GM18507 (cell line): ENCODE results near the gene MAGI3.

Source experiments
- DNase-seq: peaks from one replicate; pipeline ENCODE4 v3.0.0; 2011; ENCODE audit warnings: low read depth; ENCODE audit not compliant: insufficient read length; ENCODE audit errors: extremely low spot score
- FAIRE-seq: peaks from 2 replicates; lab custom pipeline; 2011; peaks lifted over from hg19 to GRCh38; lab: Jason Lieb, UNC

MAGI3 gene

DNA sequence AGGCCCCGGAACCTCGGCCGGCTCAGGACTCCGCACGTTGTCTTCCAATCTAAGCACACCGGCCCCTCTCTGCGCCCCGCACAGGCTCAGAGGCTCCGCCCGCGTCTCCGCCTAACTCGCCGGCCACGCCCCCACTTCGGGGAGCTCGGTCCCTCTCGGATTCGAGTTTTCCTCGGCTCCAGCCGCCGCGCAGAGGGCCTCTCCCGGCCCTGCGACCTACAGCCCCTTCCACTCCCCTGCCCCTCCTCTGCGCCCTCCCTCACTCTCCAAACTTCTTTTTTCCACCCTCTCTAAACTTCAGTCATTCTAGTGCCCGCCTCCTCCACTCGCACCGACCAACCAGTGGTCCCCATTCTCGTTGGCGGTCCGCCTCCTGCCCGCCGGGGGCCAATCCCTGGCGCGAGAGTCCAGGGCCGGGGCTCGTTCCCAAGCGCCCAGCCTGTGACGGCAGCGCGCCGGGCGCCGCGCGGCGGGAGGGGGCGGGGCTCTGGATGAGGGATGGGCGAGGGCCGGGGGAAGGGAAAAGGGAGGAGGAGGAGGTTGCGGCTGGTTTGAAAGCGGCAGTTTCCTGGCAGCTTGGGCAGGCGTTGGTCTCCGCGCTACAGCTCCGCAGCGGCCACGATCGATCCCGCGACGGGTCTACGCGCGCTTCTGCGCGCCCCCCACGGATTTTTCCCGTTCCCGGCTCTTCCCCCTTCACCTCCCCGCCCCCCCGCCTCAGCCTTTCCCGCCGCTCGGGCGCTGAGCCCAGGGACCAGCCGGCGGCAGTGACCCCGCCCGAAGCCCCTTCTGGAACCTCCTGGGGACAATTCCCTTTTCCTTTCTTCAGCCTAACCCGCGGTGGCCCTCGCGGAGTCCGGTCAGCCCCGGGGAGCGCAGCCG is at the start of gene MAGI3:
MAGI3 (plus strand) TSS at position 563 of the 882 bp plus-strand sequence. CDS start 519 bp downstream, outside the sequence.
- peak; percentile 87 for FAIRE-seq
- peak; percentile 85 for DNase-seq

DNA sequence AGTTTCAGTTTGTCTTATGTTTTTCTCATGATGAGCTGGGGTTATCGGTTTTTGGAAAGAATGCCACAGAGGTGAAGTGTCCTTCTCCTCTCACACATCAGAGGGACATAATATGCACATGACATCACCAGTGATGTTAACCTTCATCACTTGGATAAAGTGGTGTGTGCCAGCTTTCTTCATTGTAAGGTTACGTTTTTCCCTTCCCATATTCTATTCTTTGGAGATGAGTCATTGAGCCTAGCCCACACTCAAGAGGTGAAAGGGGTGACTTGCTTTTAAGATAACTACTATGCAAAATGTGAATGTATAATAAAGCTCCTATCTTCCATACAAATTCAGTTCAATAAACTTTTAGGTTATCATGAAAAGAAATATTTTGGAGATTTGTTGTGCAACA is 36.7 kb upstream of the MAGI3 start:
- no peak for DNase-seq
- FAIRE-seq: peak; percentile 26

DNA sequence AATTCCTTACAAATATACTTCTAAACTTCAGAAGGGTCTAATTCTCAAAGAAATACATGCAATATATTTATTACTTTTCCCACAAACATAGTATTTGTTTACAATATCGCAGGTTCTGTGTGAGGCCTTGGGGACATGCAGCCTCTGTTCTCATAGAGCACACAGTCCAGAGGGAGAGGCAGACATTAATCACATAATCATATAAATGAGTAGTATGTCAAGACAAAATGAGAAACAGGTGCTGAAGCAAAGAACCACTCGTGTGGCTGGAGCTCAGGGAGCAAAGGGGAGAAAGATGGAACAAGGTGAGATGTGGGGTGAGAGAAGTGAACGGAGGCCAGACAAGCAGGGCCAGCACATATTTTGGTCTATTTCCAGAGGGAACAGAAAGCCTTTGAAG is 26.4 kb upstream of the MAGI3 start:
- FAIRE-seq (no peak), DNase-seq (no peak)

- DNase-seq (no peak), FAIRE-seq (no peak)
These were observed 21.3 kb upstream of the MAGI3 start for GRCh38 chr1:113369040-113369439.

DNA sequence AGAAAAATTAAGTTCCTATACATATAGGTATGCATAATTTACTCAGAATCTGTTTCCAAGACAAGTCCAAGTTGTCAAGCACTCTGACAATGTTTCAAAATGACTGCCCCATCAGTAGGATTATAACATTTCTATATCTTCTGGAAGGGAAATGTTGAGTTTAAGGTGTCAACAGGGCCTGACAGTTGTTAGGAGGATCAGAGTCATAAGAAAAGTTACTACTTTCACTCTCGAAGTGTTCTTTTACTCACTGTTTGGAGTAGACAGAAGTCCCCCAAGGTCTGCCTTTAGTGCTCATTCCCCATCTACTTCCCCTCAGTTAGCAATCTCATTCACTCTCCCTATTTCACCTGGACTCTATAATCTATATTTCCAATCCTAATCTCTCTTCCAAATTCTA is 20.6 kb upstream of the MAGI3 start:
- no peak for DNase-seq
- no peak for FAIRE-seq

DNA sequence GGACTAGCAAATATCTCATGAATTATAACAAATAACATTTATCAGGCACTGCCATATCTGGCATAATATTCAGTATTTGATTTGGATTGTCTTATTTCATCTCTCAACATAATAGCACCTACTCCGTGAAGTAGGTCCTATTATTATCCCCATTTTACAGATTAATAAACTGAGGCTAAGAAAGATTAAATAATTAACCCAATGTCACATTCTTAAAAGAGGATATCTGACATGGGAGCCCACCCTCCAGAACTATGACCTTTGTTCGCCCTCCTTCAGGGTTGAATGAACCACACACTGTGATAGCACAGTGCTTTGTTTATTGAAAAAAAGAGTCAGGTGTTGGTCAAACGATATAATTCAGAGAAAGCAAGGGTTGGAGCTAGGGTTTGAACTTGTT is 19.4 kb upstream of the MAGI3 start:
- DNase-seq (no peak), FAIRE-seq (no peak)

GRCh38 chr1:113372546-113372945 is 17.8 kb upstream of the MAGI3 start:
- DNase-seq (no peak), FAIRE-seq (no peak)

- FAIRE-seq: no peak
- DNase-seq: no peak
These were observed 16.7 kb upstream of the MAGI3 start for GRCh38 chr1:113373644-113374043.

DNA sequence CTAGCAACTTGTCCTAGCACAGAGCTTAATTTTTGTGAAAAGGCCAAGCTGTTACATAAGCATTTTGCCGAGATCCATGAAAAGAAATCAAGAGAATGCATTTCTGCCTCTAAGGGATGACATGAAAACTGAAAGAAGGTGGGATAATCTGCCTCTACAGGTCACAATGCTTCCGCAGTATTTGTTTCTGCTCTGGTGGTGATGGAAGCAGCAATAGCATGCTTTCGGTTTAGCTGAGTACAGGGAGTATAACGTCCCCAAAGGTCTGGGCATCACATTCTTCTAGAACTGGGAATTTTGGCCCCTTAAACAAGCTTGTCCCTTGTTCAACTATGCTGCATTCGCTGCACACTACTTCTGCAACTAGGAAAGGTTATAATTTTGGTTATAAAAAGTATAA is 14.4 kb upstream of the MAGI3 start:
- no peak for DNase-seq
- no peak for FAIRE-seq

GRCh38 chr1:113380075-113380474 is 10.2 kb upstream of the MAGI3 start:
- no peak for DNase-seq
- FAIRE-seq: no peak

DNA sequence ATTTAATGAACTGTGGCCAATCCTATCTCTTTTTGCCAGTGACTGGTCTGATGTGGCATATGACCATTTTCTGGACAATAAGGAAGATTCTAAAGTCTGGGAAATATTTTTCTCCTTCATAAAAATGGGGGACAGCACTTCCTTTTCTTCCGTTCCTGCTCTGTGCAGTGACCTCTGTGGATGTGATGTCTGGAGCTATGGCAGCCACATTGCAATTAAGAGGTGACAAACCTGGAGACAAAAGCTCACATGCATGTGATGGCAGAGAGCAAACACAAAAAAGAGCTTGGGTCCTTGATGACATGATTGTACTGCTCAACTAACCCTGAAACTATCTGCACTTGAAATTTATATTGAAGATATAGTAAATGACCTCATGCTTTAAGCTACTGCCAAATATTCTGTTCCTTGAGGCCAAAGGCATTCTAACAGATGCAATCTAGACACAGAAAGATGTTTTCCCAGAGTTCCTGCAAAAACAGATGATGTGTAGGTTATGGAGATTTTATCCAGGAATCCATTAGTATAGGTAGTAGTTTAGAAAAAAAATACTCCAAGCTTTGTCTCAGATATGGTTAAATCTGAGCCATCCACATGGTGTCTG is 2.2 kb upstream of the MAGI3 start:
- FAIRE-seq (no peak), DNase-seq (no peak)

DNA sequence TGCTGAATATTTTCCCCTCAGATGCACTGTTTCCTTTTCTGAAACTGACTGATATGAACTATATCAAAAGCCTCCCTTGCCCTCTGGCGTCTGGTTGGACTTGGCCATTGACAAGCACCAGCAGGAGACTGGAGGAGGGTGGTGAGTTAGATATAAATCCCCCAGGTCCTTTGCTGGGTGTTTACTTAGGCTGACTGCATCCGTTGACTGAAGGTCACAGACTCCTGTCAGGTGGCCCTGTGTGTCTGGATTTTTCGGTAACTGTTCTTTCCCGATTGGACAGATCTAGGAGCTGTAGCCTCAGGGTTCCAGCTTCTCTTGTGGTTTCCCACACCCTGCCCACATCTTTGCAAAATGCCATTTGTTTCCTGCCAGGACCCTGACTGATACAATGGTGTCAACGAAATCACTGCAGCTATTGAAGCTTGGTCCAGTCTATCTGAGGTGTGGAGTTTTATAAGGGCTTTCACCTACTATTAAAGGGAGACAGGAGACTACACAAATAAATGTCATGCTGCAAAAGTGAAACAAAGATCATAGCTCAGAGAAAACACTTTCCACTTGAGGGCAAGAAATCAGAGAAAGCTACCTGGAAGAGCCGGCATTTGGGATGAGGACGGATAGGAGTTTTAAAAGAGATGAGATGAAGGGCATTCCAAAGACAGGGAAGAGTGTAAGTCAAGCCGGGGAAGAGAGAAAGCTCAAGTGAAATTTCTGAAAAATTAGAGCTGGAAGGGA is 1.5 kb upstream of the MAGI3 start:
- DNase-seq: no peak

GRCh38 chr1:113389359-113389952 is 859 bp upstream of the MAGI3 start:
- no peak for DNase-seq
- FAIRE-seq: no peak

More for the DNA sequence above, 1.5 kb upstream of the MAGI3 start:
- FAIRE-seq: no peak

- no peak for FAIRE-seq
- DNase-seq: no peak
These were observed 745 bp downstream of the MAGI3 start for GRCh38 chr1:113390871-113391648.

DNA sequence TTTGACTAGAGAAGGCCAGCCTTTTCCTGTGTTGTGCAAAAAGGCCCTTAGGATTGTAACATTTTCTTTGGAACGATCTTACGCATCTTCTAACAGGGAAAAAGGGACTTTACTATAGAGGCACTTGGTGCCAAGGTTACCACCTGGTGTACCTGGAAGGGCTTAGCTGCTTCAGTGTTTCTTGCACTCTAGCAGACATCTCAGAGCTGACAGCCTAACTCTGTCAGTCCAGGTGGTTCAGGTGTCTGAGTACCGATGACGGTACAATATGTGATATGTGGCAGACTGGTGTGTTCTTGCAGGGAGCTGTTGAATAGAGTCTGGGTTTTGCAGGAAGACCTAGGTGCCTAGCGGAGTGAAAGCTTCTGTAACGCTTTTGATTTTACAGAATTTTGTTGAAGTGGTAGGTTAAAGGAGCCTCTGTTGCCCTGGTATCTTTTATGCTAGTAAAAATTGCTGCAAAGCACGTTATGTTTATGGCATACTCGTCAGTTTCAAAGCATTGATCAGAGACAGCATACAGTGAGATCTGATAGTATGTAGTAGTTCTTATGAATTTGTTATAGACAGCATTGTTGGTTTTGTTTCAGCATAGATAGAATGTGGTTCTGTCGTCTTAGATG is 1.4 kb downstream of the MAGI3 start:
- DNase-seq: no peak
- no peak for FAIRE-seq

- FAIRE-seq: no peak
- no peak for DNase-seq
These were observed 2.3 kb downstream of the MAGI3 start for GRCh38 chr1:113392541-113393128.

DNA sequence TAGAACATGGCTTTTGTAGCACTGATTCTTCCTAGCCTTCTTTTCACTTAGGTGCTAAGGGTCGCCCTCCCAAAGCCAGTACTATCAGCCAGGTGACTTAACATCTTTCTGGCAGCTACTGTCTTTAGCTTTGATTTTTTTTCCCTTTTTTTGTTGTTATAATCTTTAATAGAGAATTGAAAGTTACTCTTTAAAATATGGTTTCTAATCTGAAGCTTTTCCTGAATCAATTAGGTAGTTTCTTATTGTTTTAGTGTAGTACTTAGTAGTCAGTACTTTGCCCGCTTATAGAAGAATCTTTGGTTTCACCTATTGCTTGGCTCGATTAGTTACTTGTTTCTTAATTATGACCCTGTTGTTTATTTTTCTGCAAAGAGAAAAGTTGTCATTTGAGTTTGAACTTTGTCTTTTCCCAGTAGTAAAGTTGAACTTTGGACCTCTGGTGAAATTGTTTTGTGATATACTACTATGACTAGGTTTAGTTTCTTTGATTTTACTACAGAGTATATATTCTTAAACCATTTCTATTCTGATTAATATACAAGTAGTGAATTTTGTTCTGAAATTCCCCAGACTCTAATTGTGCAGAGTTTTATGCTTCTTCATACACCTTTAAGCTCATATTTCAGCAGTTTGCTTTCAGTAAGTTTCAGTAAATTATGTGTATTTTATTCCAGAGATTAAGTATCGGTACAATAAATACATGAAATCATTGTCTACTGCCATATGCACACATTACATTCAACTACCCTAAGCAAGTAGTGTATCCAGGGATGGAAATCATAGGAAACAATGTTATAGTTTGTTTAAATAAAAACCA is 3.9 kb downstream of the MAGI3 start:
- DNase-seq: no peak
- FAIRE-seq: no peak

- DNase-seq: no peak
- FAIRE-seq: no peak
These were observed 4.5 kb downstream of the MAGI3 start for GRCh38 chr1:113394863-113395259.
